ENCODE results near the gene PPP3CB.

DNA sequence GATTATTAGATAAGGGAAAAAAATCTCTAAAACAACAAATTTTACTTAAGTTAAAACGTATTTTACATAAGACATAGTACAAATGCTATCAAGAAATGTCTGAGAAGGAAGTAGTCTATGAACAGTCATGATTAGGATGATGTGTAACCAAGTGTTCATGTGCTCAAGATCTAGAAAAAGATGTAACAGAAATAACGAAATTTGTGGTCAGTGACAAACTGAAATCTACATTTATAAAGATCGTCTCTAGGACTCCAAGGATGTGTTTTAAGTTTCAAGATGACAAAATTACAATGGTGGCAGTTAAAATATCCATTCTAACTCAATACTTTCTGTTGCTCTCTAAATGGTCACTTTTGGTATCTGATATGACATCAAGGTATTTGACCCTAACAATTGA is 17.2 kb downstream of the PPP3CB start:
- no peak for TF ChIP-seq EZH2 (IDR thresholded peaks at IDR 0.05)
- TF ChIP-seq, protein P1, sequence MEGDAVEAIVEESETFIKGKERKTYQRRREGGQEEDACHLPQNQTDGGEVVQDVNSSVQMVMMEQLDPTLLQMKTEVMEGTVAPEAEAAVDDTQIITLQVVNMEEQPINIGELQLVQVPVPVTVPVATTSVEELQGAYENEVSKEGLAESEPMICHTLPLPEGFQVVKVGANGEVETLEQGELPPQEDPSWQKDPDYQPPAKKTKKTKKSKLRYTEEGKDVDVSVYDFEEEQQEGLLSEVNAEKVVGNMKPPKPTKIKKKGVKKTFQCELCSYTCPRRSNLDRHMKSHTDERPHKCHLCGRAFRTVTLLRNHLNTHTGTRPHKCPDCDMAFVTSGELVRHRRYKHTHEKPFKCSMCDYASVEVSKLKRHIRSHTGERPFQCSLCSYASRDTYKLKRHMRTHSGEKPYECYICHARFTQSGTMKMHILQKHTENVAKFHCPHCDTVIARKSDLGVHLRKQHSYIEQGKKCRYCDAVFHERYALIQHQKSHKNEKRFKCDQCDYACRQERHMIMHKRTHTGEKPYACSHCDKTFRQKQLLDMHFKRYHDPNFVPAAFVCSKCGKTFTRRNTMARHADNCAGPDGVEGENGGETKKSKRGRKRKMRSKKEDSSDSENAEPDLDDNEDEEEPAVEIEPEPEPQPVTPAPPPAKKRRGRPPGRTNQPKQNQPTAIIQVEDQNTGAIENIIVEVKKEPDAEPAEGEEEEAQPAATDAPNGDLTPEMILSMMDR (IDR thresholded peaks at IDR 0.05) = no peak

Measured in neural progenitor cell (in vitro differentiated cells).